Gastroesophageal sphincter (tissue), 3 donors: ENCODE measurements around the gene TOMM5.

Experiments
- CTCF ChIP-seq, 4 experiments: fragments of 200-600 bp in 2 of 4; fragments of 450-650 bp in 2 of 4; sonication (generic) in 1 of 4; IDR thresholded peaks; one replicate each; pipeline ENCODE4 v1.5.1; 2017 to 2019; ENCODE audit warnings: antibody characterized with exemption in 4 of 4, mild to moderate bottlenecking in 2 of 4, moderate library complexity in 2 of 4
- POLR2A ChIP-seq, 2 donors: fragments of 450-650 bp; IDR thresholded peaks; one replicate each; pipeline ENCODE4 v1.6.1; 2017; ENCODE audit warnings: antibody characterized with exemption in 2 of 2, mild to moderate bottlenecking in 2 of 2, moderate library complexity in 1 of 2
- POLR2AphosphoS5 ChIP-seq: sonication (generic); formaldehyde crosslinking; IDR thresholded peaks from one replicate; pipeline ENCODE4 v1.6.1; 2017; ENCODE audit warnings: antibody characterized with exemption

GRCh38 chr9:37575921-37576721 is 16.3 kb downstream of the TOMM5 start, which contains the start of gene FBXO10:
- peak in 1 of 4 experiments; percentile 31 for TF ChIP-seq CTCF (IDR thresholded peaks at IDR 0.05)
- TF ChIP-seq POLR2AphosphoS5 = peak; percentile 62
- TF ChIP-seq POLR2A (IDR thresholded peaks at IDR 0.05) = peak; percentile 71 to 82
